Hematopoietic multipotent progenitor cell treated with erythropoietin and hydrocortisone succinate and interleukin-3 and kit ligand, for 6 days (in vitro differentiated cells): ENCODE measurements around the gene FLRT2.

Experiments used
- DNase-seq: peaks from one replicate; pipeline ENCODE4 v3.0.0-alpha.2; 2015

FLRT2 gene

GRCh38 chr14:85566603-85567002 lies 36.7 kb downstream of the FLRT2 start:
- DNase-seq: no peak

GRCh38 chr14:85572011-85572410 lies 42.1 kb downstream of the FLRT2 start:
- DNase-seq: no peak

DNA sequence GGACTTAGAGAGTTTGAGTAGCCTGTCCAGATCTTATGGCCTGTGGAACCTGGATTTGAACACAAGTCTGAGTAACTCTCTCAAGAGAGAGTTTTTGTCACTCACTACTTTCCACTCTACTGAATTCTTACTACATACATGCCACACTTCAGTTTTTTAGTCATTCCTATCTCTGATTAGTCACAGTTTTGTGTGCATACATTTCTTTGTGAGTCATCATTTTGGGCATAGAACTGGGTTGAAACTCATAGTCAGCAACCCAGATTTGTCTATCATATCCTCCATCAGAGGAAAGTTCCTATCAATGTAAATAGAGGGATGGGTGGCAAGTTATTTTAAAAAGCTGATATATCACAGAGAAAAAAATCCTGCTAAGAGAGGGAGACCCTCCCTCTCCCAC lies 42.9 kb downstream of the FLRT2 start:
- DNase-seq: no peak

DNA sequence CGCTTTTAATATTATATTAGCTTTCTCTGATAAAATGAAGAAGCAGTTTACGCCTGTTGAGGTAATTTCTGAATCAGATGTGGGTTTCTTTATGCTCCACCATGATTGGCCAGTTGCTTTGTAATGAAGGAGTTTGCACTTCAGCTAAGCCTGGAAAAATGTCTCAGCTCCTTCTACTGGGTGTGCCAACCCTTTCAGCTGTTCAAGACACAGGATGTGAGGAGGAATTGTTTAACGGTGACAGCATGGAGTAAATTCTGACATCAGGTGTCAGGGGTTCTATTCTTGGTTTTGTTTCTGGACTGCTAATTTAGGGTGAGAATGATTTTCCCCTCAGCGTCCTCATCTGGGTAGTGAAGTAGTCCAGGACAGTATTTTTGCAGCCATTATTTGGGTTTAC lies 43.5 kb downstream of the FLRT2 start:
- no peak for DNase-seq

GRCh38 chr14:85574853-85575616 lies 45.1 kb downstream of the FLRT2 start:
- DNase-seq: no peak

DNA sequence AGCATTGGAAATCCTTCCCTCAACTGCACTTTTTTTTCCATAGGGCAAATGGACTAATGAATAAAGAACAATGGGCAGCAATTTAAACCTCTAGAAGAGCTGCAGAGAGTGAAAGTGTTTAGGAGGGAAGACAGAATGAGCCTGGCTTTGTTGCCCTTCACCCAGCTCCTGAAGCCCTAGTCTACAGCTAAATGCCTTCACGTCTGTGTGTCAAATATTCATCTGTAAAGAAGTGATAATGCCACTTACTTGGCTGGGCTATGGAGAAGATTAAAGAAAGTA lies 45.6 kb downstream of the FLRT2 start:
- DNase-seq: no peak

GRCh38 chr14:85576218-85576617 lies 46.3 kb downstream of the FLRT2 start:
- no peak for DNase-seq

DNA sequence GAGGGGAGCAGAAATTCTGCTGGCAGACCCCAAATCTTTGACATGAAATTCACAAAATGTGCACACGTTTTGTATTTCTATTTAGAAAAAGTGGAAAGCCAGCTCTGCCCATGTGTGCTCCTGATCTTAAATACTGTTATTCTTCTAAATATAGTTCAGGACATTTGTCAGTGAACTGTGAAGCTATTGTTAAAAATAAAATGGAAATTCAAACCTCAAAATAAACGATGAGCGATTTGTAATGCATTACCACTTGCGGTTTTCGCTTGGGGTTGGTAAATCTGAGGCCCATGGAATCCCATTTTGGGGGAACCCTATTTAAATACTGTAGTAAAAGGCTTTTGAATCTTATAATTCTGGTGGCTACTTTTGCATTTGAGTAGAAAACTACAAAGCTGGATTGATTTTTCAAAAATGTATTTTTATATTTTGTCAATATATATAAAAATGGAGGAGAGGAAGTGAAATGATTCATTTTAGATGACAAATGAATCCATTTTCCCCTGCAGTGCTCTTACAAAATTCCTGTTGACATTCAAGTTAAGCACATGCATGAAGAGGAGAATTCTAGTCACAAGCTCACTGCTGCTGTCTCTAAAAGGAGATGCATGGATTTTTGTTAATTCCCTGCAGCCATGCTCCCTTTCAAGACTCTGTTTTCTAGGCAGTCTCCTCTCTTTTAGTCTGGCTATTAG lies 47.1 kb downstream of the FLRT2 start:
- DNase-seq: no peak

DNA sequence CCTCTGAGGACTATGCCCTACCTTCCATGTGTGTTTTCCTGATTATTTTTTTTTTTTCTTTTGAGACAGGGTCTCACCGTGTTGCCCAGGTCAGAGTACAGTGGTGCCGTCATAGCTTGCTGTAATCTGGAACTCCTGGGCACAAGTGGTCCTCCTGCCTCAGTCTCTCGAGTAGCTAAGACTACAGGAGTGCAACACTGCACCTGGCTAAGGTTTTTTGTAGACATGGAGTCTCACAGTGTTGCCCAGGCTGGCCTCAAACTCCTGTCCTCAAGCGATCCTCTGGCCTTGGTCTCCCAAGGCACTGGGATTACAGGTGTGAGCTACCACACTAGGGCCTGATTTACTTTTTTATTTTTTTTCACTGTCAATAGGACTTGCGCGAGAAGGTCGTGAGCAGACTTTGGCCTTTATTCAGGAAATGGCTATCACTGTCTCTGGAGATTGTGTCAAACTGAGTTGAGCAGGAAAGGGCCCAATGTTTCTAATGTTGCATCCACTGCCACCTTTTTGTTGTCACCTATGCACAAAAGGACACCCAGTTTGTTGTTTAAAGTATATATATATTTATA lies 47.7 kb downstream of the FLRT2 start:
- no peak for DNase-seq

- DNase-seq: no peak
These were observed 48.4 kb downstream of the FLRT2 start for GRCh38 chr14:85578357-85578756.

- no peak for DNase-seq
These were observed 49.0 kb downstream of the FLRT2 start for GRCh38 chr14:85578930-85579329.

- DNase-seq: no peak
These were observed 50.0 kb downstream of the FLRT2 start for GRCh38 chr14:85579942-85580341.

DNA sequence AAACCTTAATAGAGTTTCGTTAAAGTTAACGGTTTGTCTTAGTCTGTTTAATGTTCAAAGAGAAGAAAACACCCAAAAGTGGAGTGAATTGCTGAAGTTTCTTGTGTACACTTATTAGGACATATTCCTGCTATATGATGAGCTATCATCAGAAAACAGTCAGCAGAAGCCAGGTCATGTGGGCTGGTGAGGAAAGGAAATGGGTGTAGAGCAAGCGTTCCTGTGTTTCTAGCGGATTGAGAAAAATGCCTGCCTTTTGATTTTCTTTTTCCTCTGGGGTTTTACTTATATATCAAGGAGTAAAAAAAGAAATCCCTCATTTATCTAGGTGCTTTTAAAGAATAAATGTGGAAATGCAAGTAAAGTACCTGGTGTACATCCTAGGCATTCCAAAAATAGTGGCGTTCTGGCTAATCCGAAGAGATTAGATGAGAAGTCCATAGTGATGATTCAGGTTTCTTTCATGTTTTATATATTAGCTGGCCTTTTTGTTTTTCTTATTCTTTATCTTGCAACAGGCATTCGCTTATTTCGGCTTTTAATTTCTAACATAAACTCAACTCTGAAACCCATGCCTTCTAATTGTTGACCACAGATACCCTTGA lies 50.7 kb downstream of the FLRT2 start:
- DNase-seq: no peak

DNA sequence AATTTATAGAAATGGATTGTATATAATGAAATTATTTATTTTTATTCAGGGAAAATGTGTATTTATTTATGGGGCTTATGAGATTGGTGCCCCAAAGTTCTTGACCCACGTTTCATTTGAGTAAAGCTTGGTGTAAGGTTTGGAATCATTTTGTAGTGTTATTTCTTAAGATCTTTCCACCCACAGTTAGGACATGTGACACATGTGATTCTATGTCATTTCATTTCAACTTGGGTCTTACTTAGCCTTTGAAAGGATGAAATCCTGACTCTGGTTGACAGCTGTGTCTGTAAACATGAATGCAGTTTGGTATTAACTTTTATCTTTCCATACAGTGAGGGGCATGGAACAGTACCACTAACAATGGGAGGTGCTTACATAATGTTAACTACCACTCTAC lies 51.7 kb downstream of the FLRT2 start:
- no peak for DNase-seq

DNA sequence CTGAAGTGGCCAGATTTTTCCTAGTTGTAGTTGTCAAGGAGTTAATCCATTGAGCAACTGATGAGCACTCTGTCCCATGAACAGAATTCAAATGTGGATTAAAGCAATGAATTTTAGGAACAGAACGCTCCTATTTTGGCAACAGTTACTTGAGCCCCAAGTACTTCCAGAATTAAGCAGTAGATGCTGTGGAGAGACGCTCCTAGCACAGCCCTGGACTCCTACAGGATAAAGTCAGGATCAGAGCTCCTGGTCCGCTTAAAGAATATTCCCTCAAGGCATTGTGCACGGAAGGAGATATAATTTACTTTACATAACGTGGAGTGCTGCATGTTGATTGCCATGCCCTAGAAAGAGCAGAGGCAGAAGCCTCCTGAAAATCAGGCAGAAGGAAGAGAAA lies 53.4 kb downstream of the FLRT2 start:
- no peak for DNase-seq

- DNase-seq: no peak
These were observed 54.5 kb downstream of the FLRT2 start for GRCh38 chr14:85584481-85584880.

DNA sequence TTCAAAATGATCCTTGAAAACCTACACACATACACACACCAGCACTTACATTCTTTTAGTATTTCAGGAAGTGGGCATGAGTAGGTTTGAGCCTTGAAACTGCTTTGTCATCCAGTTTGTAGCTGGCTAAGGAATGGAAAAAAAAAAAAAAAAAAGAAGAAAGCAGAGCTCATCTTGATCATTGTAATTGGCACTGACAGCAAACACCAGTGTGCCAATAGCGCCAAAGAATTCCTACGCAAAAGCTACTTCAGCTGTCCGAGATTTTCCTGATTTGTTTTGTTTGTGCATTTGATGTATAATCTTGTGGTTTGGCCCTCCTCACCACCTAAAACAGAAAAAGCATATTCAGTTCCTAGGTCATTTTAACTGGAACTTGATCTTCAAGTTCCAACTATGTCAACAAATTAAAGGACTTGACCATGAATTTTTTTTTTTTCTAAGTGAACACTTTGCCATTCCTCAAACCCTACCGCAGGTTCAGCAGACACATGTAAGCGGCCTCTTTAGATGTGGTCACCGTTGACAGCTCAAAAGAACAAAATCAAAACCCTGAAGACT lies 57.3 kb downstream of the FLRT2 start:
- DNase-seq: peak; percentile 55

DNA sequence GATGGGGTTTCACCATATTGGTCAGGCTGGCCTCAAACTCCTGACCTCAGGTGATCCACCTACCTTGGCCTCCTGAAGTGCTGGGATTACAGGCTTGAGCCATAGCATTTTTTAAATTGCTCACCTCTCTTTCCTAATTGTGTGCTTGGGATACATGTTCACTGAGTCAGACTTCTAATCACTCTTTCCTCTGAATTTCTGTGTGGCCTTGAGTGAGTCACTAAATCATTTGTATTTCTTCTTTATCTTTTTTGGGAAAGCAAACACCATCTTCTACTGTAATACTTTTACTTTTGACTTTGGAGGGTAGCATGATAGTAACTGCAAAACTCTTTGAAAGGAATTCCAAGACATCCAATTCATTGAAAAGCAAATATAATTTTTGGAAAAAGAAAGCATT lies 60.8 kb downstream of the FLRT2 start:
- DNase-seq: no peak

DNA sequence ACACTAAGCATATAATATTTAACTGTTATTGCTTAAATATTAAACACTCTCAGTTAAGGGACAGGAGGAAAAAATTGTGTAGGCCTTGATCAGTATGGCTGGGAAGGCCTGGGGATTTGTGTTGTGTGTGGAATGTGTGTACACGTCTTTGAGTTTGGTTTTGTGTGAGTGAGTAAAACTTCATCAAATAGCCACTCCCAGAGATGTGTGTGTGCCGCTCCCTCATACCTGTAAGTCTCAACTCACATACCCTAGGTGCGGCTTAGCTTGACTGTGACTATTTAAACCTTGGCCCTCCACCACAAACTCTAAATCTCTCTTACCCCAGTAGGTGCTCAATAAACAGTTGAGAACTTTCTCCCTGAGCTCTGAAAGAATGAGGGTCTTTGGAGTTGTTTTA lies 64.3 kb downstream of the FLRT2 start:
- DNase-seq: no peak

DNA sequence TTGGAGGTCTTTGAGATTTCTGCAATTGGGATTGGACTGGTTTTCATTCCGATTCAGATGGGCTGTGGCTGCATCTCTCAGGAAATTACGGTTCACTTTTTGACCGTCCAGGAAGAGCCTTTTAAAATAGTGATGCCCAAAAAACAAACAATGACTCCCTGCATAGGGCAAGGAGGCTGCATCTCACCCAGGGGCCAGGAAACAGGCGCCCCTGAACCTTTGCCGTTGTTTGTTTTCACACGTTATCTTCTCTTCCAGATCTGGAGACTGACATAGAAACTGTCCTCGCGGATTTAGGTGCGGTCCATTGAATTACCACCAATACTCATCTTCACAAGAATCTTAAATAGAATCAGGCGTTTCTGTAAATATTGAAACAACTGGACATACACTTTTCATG lies 66.0 kb downstream of the FLRT2 start:
- DNase-seq: no peak

DNA sequence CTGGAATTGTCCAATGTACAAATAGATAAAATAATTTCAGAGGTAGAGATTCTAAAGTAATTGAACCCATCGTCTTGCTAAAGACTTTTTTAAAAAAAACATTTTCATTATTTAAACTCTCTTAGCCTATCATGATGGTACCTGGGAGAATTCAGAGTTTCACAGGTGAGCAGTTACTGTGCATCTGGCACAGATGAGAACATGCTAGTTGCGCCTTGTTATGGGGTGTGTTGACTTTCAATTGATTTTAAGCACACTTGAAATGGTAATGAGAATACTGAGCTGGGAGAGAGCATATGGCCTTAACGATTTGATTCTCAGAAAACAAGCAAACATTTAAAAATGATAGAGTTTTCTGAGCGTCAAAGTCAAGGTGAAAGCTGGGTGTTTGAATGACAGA lies 66.6 kb downstream of the FLRT2 start:
- no peak for DNase-seq

GRCh38 chr14:85597701-85598100 lies 67.8 kb downstream of the FLRT2 start:
- no peak for DNase-seq

DNA sequence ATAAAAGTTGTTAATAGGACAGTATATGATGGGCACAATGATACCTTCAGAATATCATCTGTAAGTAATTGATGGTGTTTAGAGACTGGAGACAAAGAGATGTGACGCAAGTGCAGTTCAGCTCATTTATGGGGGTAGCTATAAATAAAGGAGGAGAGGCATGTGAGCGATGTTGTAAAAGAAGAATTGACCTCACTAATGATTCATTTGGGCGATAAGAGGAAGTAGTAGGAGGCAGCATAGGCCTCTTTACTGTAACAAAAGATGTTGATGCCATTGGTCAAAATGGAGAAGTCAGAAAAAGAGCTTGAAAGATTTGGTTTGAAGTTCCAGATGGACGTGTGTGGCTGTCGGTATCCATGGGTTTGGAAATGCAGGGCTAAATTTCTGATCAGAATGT lies 70.0 kb downstream of the FLRT2 start:
- peak; percentile 61 for DNase-seq

- DNase-seq: no peak
These were observed 71.3 kb downstream of the FLRT2 start for GRCh38 chr14:85601246-85601645.
